IMR-90 (cell line): Measurements from ENCODE around the gene TRIML2. TPM values are rescaled to one million over a fixed set of nuclear protein-coding genes. Genes with fewer than 3 reads are reported as not detected.

Experiments used
- ATAC-seq: fragments of 200-7000 bp; cut with Tn5 transposase; 2 replicates; pipeline ENCODE4 v1.9.1; 2020; ENCODE audit warnings: low read depth, mild to moderate bottlenecking, moderate library complexity
- BruUV-seq: library from RNA; stranded (reverse); fragments of 400-500 nt; replicated peaks from 2 replicates; lab custom pipeline; 2021; lab: Mats Ljungman, UMichigan
- CTCF ChIA-PET: fragments of 300-600 bp; formaldehyde crosslinking; extraction: SDS; loops from one replicate; lab custom pipeline; 2021; ENCODE audit warnings: antibody characterized with exemption; lab: Yijun Ruan, JAX
- POLR2A ChIA-PET: fragments of 300-600 bp; sonication (Branson Sonifier 250); formaldehyde crosslinking; loops from one replicate; lab custom pipeline; 2022; ENCODE audit warnings: antibody characterized with exemption; ENCODE audit not compliant: unreplicated experiment; lab: Charles Lee
- DNase-seq: peaks from one replicate; pipeline ENCODE4 v3.0.0; 2013
- H2AFZ ChIP-seq: replicated peaks from 2 replicates; pipeline ENCODE3; 2013; ENCODE audit warnings: low read length, mild to moderate bottlenecking; ENCODE audit not compliant: poor library complexity
- H2AK5ac ChIP-seq: 2 replicates; pipeline ENCODE4 v1.6.1; 2013; ENCODE audit warnings: low read depth, low read length, inconsistent platforms
- H2AK9ac ChIP-seq: replicated peaks from 2 replicates; pipeline ENCODE3; 2013; ENCODE audit warnings: mild to moderate bottlenecking, low read depth, low read length, moderate library complexity; ENCODE audit not compliant: poor library complexity
- H2BK120ac ChIP-seq: 2 replicates; pipeline ENCODE4 v1.6.1; 2013; ENCODE audit warnings: low read depth, low read length, inconsistent platforms
- H2BK15ac ChIP-seq: 3 replicates; pipeline ENCODE4 v1.6.1; 2013; ENCODE audit warnings: low read depth, low read length, inconsistent platforms
- H2BK20ac ChIP-seq: 2 replicates; pipeline ENCODE4 v1.6.1; 2013; ENCODE audit warnings: low read depth, mild to moderate bottlenecking, inconsistent platforms, low read length, moderate library complexity
- H2BK5ac ChIP-seq: 2 replicates; pipeline ENCODE4 v1.6.1; 2013; ENCODE audit warnings: mild to moderate bottlenecking, low read depth, low read length, inconsistent platforms; ENCODE audit not compliant: poor library complexity, severe bottlenecking
- H3K14ac ChIP-seq: replicated peaks from 2 replicates; pipeline ENCODE4 v1.6.1; 2013; ENCODE audit warnings: low read depth, low read length, inconsistent platforms
- H3K18ac ChIP-seq: 2 replicates; pipeline ENCODE4 v1.6.1; 2013; ENCODE audit warnings: low read depth, low read length, control low read depth
- H3K23ac ChIP-seq: 2 replicates; pipeline ENCODE4 v1.6.1; 2013; ENCODE audit warnings: low read depth, low read length, inconsistent platforms
- H3K27ac ChIP-seq: 2 replicates; pipeline ENCODE4 v1.5.1; 2013; ENCODE audit warnings: mild to moderate bottlenecking, control low read depth, low read length; ENCODE audit not compliant: insufficient read depth
- H3K27me3 ChIP-seq: 2 replicates; pipeline ENCODE4 v1.6.1; 2013; ENCODE audit warnings: low read length; ENCODE audit not compliant: control insufficient read depth, insufficient read depth
- H3K36me3 ChIP-seq: 2 replicates; pipeline ENCODE4 v1.6.1; 2013; ENCODE audit warnings: low read length, mixed read lengths; ENCODE audit not compliant: control insufficient read depth, insufficient read depth
- H3K4ac ChIP-seq: 2 replicates; pipeline ENCODE4 v1.6.1; 2013; ENCODE audit warnings: low read depth, low read length, inconsistent platforms
- H3K4me1 ChIP-seq: 2 replicates; pipeline ENCODE4 v1.6.1; 2013; ENCODE audit warnings: low read length, mixed read lengths; ENCODE audit not compliant: control insufficient read depth, insufficient read depth
- H3K4me2 ChIP-seq: 2 replicates; pipeline ENCODE4 v1.6.1; 2013; ENCODE audit warnings: low read depth, mild to moderate bottlenecking, control low read depth, low read length, moderate library complexity
- H3K4me3 ChIP-seq: 2 replicates; pipeline ENCODE4 v1.5.1; 2013; ENCODE audit warnings: low read depth, mild to moderate bottlenecking, control low read depth, low read length, moderate library complexity; ENCODE audit not compliant: insufficient read depth
- H3K56ac ChIP-seq: 2 replicates; pipeline ENCODE4 v1.6.1; 2013; ENCODE audit warnings: low read length, inconsistent platforms; ENCODE audit not compliant: insufficient read depth; ENCODE audit errors: extremely low read depth
- H3K79me1 ChIP-seq, 2 experiments: 2 replicates each; pipeline ENCODE4 v1.6.1; 2013; ENCODE audit warnings: low read length in 2 of 2, inconsistent platforms in 1 of 2, low read depth in 1 of 2
- H3K9ac ChIP-seq: 2 replicates; pipeline ENCODE4 v1.6.1; 2013; ENCODE audit warnings: low read depth, low read length, control low read depth
- H3K9me1 ChIP-seq: 2 replicates; pipeline ENCODE4 v1.6.1; 2013; ENCODE audit warnings: low read length, inconsistent platforms; ENCODE audit not compliant: insufficient read depth
- H3K9me3 ChIP-seq: 2 replicates; pipeline ENCODE4 v1.6.1; 2013; ENCODE audit warnings: low read length; ENCODE audit not compliant: control insufficient read depth, insufficient read depth
- H4K20me1 ChIP-seq: 2 replicates; pipeline ENCODE4 v1.6.1; 2013; ENCODE audit warnings: low read length, inconsistent platforms; ENCODE audit not compliant: insufficient read depth
- H4K5ac ChIP-seq: 2 replicates; pipeline ENCODE4 v1.6.1; 2013; ENCODE audit warnings: mild to moderate bottlenecking, low read depth, low read length, control low read depth
- H4K8ac ChIP-seq, 2 experiments: 2 replicates each; pipeline ENCODE4 v1.6.1; 2013; ENCODE audit warnings: low read depth in 2 of 2, low read length in 2 of 2, control low read depth in 1 of 2, inconsistent platforms in 1 of 2
- H4K91ac ChIP-seq: 2 replicates; pipeline ENCODE4 v1.6.1; 2013; ENCODE audit warnings: low read depth, low read length, inconsistent platforms; ENCODE audit not compliant: insufficient read depth
- NFE2L2 ChIP-seq: fragments of 150-350 bp; IDR thresholded peaks from 2 replicates; pipeline ENCODE4 v1.6.1; 2016; ENCODE audit warnings: low read depth, mild to moderate bottlenecking, low read length
- RCOR1 ChIP-seq: IDR thresholded peaks from 2 replicates; pipeline ENCODE4 v1.6.1; 2012; ENCODE audit warnings: mild to moderate bottlenecking, low read length, improper control_type of control experiment; ENCODE audit not compliant: insufficient replicate concordance
- WGBS, 2 experiments: methylation state at CpG; one replicate each; pipeline versions ENCODE4 v1.1.5 to v1.1.7; 2013; ENCODE audit warnings: missing lambda C conversion rate in 2 of 2; ENCODE audit not compliant: insufficient read length in 1 of 2; ENCODE audit errors: extremely low coverage in 2 of 2; 5-methylcytosine and 5-hydroxymethylcytosine counted together
- dilution Hi-C: fragments of 300-500 bp; cut with HindIII; formaldehyde crosslinking; loops from one replicate; pipeline ENCODE4 v1.14.3; 2018; ENCODE audit warnings: low sequenced_read_pairs; ENCODE audit not compliant: unreplicated experiment
- in situ Hi-C: fragments of 300-500 bp; cut with MboI; formaldehyde crosslinking; loops from 3 replicates; pipeline ENCODE4 v1.14.3; 2019; ENCODE audit warnings: low sequenced_read_pairs, inconsistent platforms, mixed read lengths
- intact Hi-C: fragments of 100-400 bp; cut with micrococcal nuclease; formaldehyde crosslinking; loops from 2 replicates; pipeline ENCODE4 v1.10.0; 2022
- polyA plus RNA-seq, 3 experiments: library from polyadenylated mRNA; depleted of rRNA; stranded (reverse); fragments of >200 nt; gene quantifications; 2 replicates each; pipeline ENCODE4 v1.2.3, GENCODE V29; 2012; ENCODE audit warnings: low replicate concordance in 1 of 3
- total RNA-seq: library from RNA; depleted of rRNA; stranded (reverse); fragments of >200 nt; gene quantifications from 2 replicates; pipeline ENCODE4 v1.2.3, GENCODE V29; 2012

The TRIML2 gene
- total and polyA plus RNA-seq, 2 of the 4 experiments (the other 2 are of a cell fraction): 0.18 to 0.21 TPM

DNA sequence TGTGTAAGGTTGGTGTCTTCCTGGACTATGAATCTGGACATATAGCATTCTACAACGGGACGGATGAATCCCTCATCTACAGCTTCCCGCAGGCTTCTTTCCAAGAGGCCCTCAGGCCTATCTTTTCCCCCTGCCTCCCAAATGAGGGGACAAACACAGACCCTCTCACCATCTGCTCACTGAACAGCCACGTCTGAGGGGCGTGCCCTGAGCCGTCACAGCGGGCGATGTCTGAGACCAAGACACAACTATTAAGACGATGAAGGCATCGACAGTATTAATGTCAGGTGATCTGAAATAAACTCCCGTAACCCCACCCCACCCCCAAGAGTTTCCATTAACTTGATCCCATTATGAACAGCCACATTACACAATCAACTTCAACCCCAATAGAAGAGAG, 37.8 kb upstream of the TRIML2 start:
- no peak overlapping the region for H3K4me3 ChIP-seq
- H3K9ac ChIP-seq: no peak overlapping the region
- no peak overlapping the region for H3K56ac ChIP-seq
- TF ChIP-seq NFE2L2 (no peak), RCOR1 (no peak)
- BruUV-seq: no TSS peak
- H3K27ac ChIP-seq: no peak overlapping the region
- WGBS, 2 experiments: no CpG with 5 or more reads among the region's 11 CpGs
- H2BK5ac ChIP-seq: no peak overlapping the region
- no peak overlapping the region for H4K91ac ChIP-seq
- no peaks in the 10 kb centered on the region for H3K9me3 ChIP-seq
- no peak overlapping the region for H2BK15ac ChIP-seq
- no peak overlapping the region for H3K14ac ChIP-seq
- no peak overlapping the region for H3K23ac ChIP-seq
- no peaks in the 10 kb centered on the region for H3K36me3 ChIP-seq
- no peak overlapping the region for H3K18ac ChIP-seq
- intact Hi-C loops: no loop called here
- H3K79me1 ChIP-seq: no peaks in the 10 kb centered on the region
- H3K27me3 ChIP-seq: no peaks in the 10 kb centered on the region
- in situ Hi-C loops: no loop called here
- no peak overlapping the region for H4K8ac ChIP-seq
- no peaks in the 10 kb centered on the region for H3K4me1 ChIP-seq
- H3K9me1 ChIP-seq: no peaks in the 10 kb centered on the region
- H2AK5ac ChIP-seq: no peak overlapping the region
- POLR2A ChIA-PET: no interaction called here
- H2BK20ac ChIP-seq: no peak overlapping the region
- CTCF ChIA-PET: no interaction called here
- no peaks in the 10 kb centered on the region for H4K20me1 ChIP-seq
- H2AK9ac ChIP-seq: no peak overlapping the region
- H4K5ac ChIP-seq: no peak overlapping the region
- DNase-seq: no peak
- H3K4me2 ChIP-seq: no peak overlapping the region
- no peak overlapping the region for H2BK120ac ChIP-seq
- no peak overlapping the region for H3K4ac ChIP-seq
- dilution Hi-C loops: no loop called here
- no peak overlapping the region for H2AFZ ChIP-seq
- no peak for ATAC-seq
